Common myeloid progenitor, CD34-positive (primary cell): Measurements from ENCODE around the gene OBSCN.

ENCODE experiments used
- CTCF ChIA-PET: fragments of 350-600 bp; sonication (Branson Sonifier 250); formaldehyde crosslinking; loops from one replicate; lab custom pipeline; 2021; ENCODE audit warnings: antibody characterized with exemption; lab: Charles Lee
- POLR2A ChIA-PET: fragments of 350-600 bp; sonication (Branson Sonifier 250); formaldehyde crosslinking; loops from one replicate; lab custom pipeline; 2021; ENCODE audit warnings: antibody characterized with exemption; lab: Charles Lee
- DNase-seq, 3 donors: peaks; one replicate each; pipeline versions ENCODE4 v3.0.0 to v3.0.0-alpha.2; 2013
- H3K27ac ChIP-seq, 2 experiments: 1 replicate in 1 of 2; 2 replicates in 1 of 2; pipeline ENCODE4 v1.7.0; 2013; ENCODE audit warnings: inconsistent platforms in 2 of 2, low read length in 2 of 2, mild to moderate bottlenecking in 2 of 2, low read depth in 1 of 2, moderate library complexity in 1 of 2; ENCODE audit not compliant: severe bottlenecking in 2 of 2, insufficient read depth in 1 of 2, poor library complexity in 1 of 2
- H3K27me3 ChIP-seq, 5 experiments: replicated peaks in 2 of 5; 1 replicate in 3 of 5; 2 replicates in 2 of 5; pipeline versions ENCODE4 v1.6.1 to v1.7.0; 2013; ENCODE audit warnings: low read length in 4 of 5, mild to moderate bottlenecking in 2 of 5, moderate library complexity in 2 of 5, inconsistent platforms in 1 of 5; ENCODE audit not compliant: insufficient read depth in 5 of 5, control insufficient read depth in 4 of 5
- H3K36me3 ChIP-seq, 4 experiments: 1 replicate in 2 of 4; 2 replicates in 2 of 4; pipeline versions ENCODE4 v1.6.1 to v1.7.0; 2013; ENCODE audit warnings: low read length in 3 of 4, control low read depth in 1 of 4, mild to moderate bottlenecking in 1 of 4; ENCODE audit not compliant: control insufficient read depth in 4 of 4, insufficient read depth in 4 of 4
- H3K4me1 ChIP-seq, 4 experiments: 1 replicate in 3 of 4; 2 replicates in 1 of 4; pipeline versions ENCODE4 v1.6.1 to v1.7.1; 2013; ENCODE audit warnings: low read length in 3 of 4, mild to moderate bottlenecking in 3 of 4, control low read depth in 1 of 4, inconsistent platforms in 1 of 4, moderate library complexity in 1 of 4; ENCODE audit not compliant: control insufficient read depth in 4 of 4, insufficient read depth in 4 of 4; ENCODE audit errors: control extremely low read depth in 1 of 4
- H3K4me3 ChIP-seq, 7 experiments: 1 replicate in 4 of 7; 2 replicates in 3 of 7; pipeline versions ENCODE4 v1.5.1 to v1.7.0; 2013; ENCODE audit warnings: mild to moderate bottlenecking in 7 of 7, low read length in 6 of 7, moderate library complexity in 6 of 7, inconsistent platforms in 2 of 7, low read depth in 2 of 7, control low read depth in 1 of 7; ENCODE audit not compliant: insufficient read depth in 4 of 7, control insufficient read depth in 1 of 7; ENCODE audit errors: extremely low read depth in 1 of 7
- H3K9me3 ChIP-seq, 5 experiments: 1 replicate in 4 of 5; 2 replicates in 1 of 5; pipeline versions ENCODE4 v1.6.1 to v1.7.1; 2013; ENCODE audit warnings: low read length in 4 of 5, mild to moderate bottlenecking in 2 of 5, inconsistent platforms in 1 of 5, low read depth in 1 of 5, moderate library complexity in 1 of 5; ENCODE audit not compliant: control insufficient read depth in 4 of 5, insufficient read depth in 2 of 5; ENCODE audit errors: control extremely low read depth in 1 of 5
- WGBS: methylation state at CpG from one replicate; pipeline ENCODE4 v1.1.5; 2013; ENCODE audit not compliant: insufficient coverage; 5-methylcytosine and 5-hydroxymethylcytosine counted together

OBSCN gene

DNA sequence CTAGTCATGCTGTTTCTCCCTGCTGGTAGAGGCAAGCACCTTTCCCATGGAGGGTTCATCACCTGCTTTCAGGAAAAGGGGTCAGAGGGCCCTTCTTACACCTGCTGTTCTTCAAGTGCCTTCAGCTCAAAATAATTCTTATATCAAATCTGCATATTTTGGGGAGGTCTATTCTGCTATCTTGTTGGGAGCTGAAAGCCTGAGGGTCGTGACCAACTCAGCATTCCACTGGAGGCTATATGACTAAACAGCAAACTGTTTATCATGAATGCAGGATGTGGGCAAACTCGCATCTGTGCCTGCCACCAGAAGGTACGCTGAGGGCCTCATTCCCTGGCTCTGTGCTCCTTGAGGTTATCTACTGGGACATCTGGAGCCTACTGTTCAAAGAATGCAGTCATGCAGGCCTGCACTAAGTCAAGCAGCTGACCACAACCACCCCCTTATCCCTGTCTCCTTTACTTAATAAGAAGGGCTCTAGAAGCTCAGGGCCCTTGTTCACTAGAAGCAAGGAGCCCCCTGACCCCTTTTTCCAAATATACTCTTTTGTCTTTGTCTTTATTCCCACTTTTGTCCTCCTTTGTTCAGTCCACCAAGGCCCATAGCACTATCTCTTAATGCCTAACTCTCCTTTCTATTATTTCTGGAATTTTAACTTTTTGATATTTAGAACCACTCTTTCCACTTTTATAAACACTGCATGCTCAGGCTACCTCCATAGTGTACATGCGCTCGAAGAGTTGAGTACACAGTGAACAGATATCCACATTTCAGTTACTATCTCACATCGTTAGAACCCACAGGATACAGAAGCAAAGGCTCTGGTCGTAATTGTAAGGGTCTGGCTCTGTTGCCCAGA lies 213.4 kb downstream of the OBSCN start:
- H3K27ac ChIP-seq, result no peak overlapping the region
- peaks cover 2 to 26% (median 18%) of the 10 kb centered on the region in 5 experiments for H3K27me3 ChIP-seq
- no peaks in the 10 kb centered on the region for H3K36me3 ChIP-seq
- peaks cover 0 to 2% (median 0%) of the 10 kb centered on the region in 5 experiments for H3K9me3 ChIP-seq
- H3K4me3 ChIP-seq, result no peak overlapping the region
- peak in 2 of 3 donors; percentile 29 to 48 for DNase-seq
- POLR2A ChIA-PET, result interaction anchor here (0.6 kb wide), 1 partner anchor 52 kb away, joined by 3 read pairs; no protein-coding TSS in a partner anchor
- CTCF ChIA-PET, result interaction anchor here (1.0 to 1.4 kb wide), 5 partner anchors 11 to 42 kb away, joined by 3 to 4 read pairs (median 3); no protein-coding TSS in a partner anchor
- 88% methylated on average over 6 of the region's 7 CpGs for WGBS
- peaks cover 0 to 12% (median 6%) of the 10 kb centered on the region in 4 experiments for H3K4me1 ChIP-seq

DNA sequence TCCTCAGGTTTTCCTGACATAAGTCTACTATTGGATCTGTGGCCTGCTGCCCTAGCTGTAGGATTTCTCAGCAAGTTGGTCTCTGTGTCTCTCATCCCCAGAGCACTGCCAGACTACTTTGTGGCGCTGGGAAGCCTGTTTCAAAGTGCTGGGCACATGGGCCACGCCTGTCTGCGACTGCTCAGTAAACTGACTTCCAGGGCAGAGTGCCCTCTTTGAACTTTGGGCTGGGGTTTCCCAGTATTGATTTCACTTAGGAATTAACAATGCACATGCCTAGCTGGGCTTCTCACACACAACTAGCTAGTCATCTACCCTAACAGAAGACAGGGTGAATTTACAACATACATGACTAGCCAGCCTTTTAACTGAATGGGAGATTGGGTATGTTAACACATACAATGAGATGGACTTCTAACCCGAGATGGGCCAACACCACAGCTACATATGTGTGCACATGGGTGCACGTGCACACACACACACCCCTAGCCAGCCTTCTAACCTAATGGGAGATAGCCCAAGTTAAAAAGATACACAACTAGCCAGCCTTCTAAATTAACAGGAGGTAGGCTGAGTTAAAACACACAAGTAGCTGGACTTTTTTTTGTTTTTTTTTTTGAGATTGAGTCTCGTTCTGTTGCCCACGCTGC lies 215.7 kb downstream of the OBSCN start:
- Histone ChIP-seq H3K36me3 (no peaks in the 10 kb centered on the region), H3K27me3 (peaks cover 0 to 7% (median 4%) of the 10 kb centered on the region in 5 experiments), H3K4me1 (no peaks in the 10 kb centered on the region), H3K27ac (no peak overlapping the region), H3K4me3 (no peak overlapping the region), H3K9me3 (peaks cover 0 to 2% (median 0%) of the 10 kb centered on the region in 5 experiments)
- WGBS, result 100% methylated on average over 4 of the region's 7 CpGs
- no peak for DNase-seq
- ChIA-PET POLR2A (no interaction called here), CTCF (interaction anchor here (1.7 kb wide), 1 partner anchor 8 kb away, joined by 5 read pairs; no protein-coding TSS in a partner anchor)

DNA sequence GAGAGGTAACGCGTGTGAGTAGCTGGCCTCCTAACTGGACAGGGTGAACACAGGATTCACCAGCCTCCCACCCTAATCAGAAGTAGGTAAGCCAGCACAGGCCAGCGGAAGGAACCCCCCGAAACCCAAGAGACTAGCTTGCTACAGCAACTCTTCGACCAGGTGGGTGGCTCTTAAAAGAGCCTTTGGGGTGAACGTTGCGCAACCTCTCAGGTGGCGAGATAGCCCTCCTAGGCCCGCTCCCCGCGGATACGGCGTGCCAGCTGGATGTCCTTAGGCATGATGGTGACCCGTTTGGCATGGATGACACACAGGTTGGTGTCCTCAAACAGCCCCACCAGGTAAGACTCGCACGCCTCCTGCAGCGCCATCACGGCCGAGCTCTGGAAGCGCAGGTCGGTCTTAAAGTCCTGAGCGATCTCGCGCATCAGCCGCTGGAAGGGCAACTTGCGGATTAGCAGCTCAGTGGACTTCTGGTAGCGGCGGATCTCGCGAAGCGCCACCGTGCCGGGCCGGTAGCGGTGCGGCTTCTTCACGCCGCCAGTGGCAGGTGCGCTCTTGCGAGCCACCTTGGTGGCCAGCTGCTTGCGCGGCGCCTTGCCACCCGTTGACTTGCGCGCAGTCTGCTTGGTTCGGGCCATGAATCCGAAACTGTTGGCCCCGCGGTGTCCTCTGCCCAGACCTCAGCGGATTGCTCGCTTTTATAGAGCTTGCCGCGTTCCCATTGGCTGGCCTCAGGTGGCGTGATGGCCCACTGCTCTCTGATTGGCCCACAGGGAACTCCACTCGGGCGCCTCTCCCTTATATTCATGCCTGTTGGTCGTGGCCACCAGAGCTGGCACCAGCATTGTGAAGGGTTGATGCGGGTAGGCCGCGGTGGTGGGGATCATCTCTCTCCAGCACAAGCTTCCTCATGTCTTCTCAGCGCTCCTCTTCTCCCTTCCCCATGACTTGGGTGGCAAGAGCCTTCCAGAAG lies 217.1 kb downstream of the OBSCN start:
- peaks cover 0 to 7% (median 6%) of the 10 kb centered on the region in 5 experiments for H3K27me3 ChIP-seq
- no peaks in the 10 kb centered on the region for H3K36me3 ChIP-seq
- peaks cover 0 to 2% (median 0%) of the 10 kb centered on the region in 5 experiments for H3K9me3 ChIP-seq
- no peak overlapping the region for H3K27ac ChIP-seq
- DNase-seq, result no peak
- no peaks in the 10 kb centered on the region for H3K4me1 ChIP-seq
- no peak overlapping the region for H3K4me3 ChIP-seq
- CTCF ChIA-PET, result interaction anchor here (1.0 to 1.7 kb wide), 3 partner anchors 10 to 88 kb away, joined by 3 to 5 read pairs (median 5); no protein-coding TSS in a partner anchor
- POLR2A ChIA-PET, result no interaction called here
- 98% methylated on average over 57 of the region's 62 CpGs for WGBS

DNA sequence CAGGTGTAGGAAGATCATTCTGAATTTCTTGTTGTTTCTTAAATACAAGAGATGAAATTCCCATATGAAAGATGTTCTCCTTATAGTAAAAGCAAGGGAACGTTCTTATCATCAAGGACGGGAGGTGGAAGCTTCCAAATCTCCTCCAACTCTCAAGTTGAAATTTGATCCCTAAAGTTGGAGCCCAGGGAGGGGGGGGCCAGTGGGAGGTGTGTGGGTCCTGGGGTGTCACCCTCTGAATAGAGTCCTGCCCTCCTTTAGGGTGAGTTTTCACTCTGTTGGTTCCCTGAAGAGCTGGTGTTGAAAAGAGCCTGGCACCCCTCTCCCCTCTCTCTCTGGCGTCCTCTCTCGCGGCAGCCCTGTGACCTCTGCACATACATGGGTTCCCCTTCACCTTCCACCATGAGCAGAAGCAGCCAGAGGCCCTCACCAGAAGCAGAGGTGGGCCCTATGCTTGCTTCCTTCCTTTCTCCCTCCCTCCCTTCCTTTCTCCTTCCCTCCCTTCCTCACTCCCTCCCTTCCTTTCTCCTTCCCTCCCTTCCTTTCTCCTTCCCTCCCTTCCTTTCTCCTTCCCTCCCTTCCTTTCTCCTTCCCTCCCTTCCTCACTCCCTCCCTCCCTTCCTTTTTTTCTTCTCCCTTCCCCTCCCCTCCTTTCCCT lies 218.8 kb downstream of the OBSCN start:
- CTCF ChIA-PET, result interaction anchor here (1.2 kb wide), 1 partner anchor 13 kb away, joined by 3 read pairs; no protein-coding TSS in a partner anchor

DNA sequence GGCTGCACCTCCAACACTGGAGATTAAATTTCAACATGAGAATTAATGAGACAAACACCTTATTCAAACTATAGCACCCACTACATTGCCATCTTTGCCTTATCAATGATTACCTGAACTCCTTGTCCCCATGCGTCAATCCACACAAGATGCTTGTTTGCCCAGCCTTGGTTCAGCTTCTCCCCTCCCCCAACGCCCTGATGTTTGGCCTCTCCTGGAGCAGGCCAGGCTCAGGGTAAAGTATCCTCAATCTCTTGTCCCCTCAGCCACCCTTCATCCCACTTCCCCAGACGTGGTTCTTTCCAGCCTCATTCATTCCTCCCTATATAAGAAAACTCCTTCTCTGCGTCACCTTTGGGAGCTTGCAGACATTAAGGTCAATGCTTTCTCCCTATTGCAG lies 220.6 kb downstream of the OBSCN start:
- no peak overlapping the region for H3K27ac ChIP-seq

More for the DNA sequence above, 218.8 kb downstream of the OBSCN start:
- peaks cover 0 to 6% (median 4%) of the 10 kb centered on the region in 5 experiments for H3K27me3 ChIP-seq
- no peaks in the 10 kb centered on the region for H3K36me3 ChIP-seq
- DNase-seq, result no peak
- WGBS, result 100% methylated on average over 2 of the region's 5 CpGs
- H3K27ac ChIP-seq, result no peak overlapping the region
- POLR2A ChIA-PET, result no interaction called here
- no peaks in the 10 kb centered on the region for H3K9me3 ChIP-seq
- H3K4me1 ChIP-seq, result no peaks in the 10 kb centered on the region
- H3K4me3 ChIP-seq, result no peak overlapping the region

More for the DNA sequence above, 220.6 kb downstream of the OBSCN start:
- CTCF ChIA-PET, result no interaction called here
- Histone ChIP-seq H3K36me3 (no peaks in the 10 kb centered on the region), H3K9me3 (no peaks in the 10 kb centered on the region), H3K4me1 (no peaks in the 10 kb centered on the region), H3K4me3 (no peak overlapping the region), H3K27me3 (peaks cover 0 to 6% (median 4%) of the 10 kb centered on the region in 5 experiments)
- POLR2A ChIA-PET, result no interaction called here
- 91% methylated on average over 4 of the region's 4 CpGs for WGBS
- DNase-seq, result no peak
